OCI-LY7 (cell line): ENCODE results near the gene TMEM44. TPM values are rescaled to one million over a fixed set of nuclear protein-coding genes. Genes with fewer than 3 reads are reported as not detected.
"Not testable (repeated sequence)": the region's sequence is repeated elsewhere in the genome, so short reads cannot be mapped to it uniquely, and the experiment has no call there.

ENCODE experiments used
- BruUV-seq: library from RNA; stranded (reverse); fragments of 400-500 nt; replicated peaks from 2 replicates; lab custom pipeline; 2021; lab: Mats Ljungman, UMichigan
- CTCF ChIA-PET: fragments of 300-600 bp; sonication (Branson Sonifier 250); formaldehyde crosslinking; loops from one replicate; lab custom pipeline; 2022; ENCODE audit warnings: antibody characterized with exemption; ENCODE audit not compliant: unreplicated experiment; lab: Charles Lee
- POLR2A ChIA-PET: fragments of 300-600 bp; sonication (Branson Sonifier 250); formaldehyde crosslinking; loops from one replicate; lab custom pipeline; 2022; ENCODE audit warnings: antibody characterized with exemption; lab: Charles Lee
- DNase-seq: peaks from one replicate; pipeline ENCODE4 v3.0.0-alpha.2; 2015; ENCODE audit warnings: low spot score
- H2AFZ ChIP-seq: fragments of 200-600 bp; sonication (generic), shearing (Covaris generic); 2 replicates; pipeline ENCODE4 v1.6.1; 2014; ENCODE audit warnings: mild to moderate bottlenecking, antibody characterized with exemption, low read length, moderate library complexity
- H3K27ac ChIP-seq: fragments of 200-600 bp; sonication (generic); 2 replicates; pipeline ENCODE4 v1.5.1; 2014; ENCODE audit warnings: mixed run types, low read depth, mild to moderate bottlenecking, moderate library complexity, low read length, inconsistent platforms; ENCODE audit not compliant: poor library complexity, severe bottlenecking
- H3K36me3 ChIP-seq: fragments of 200-600 bp; sonication (generic); 2 replicates; pipeline ENCODE4 v1.6.1; 2014; ENCODE audit warnings: mild to moderate bottlenecking, antibody characterized with exemption, low read length, moderate library complexity, mixed read lengths; ENCODE audit not compliant: insufficient read depth
- H3K4me1 ChIP-seq: fragments of 200-600 bp; sonication (generic); 2 replicates; pipeline ENCODE4 v1.5.1; 2014; ENCODE audit warnings: mild to moderate bottlenecking, low read length; ENCODE audit not compliant: insufficient read depth, poor library complexity, severe bottlenecking
- H3K4me2 ChIP-seq: fragments of 200-600 bp; sonication (generic); 2 replicates; pipeline ENCODE4 v1.6.1; 2014; ENCODE audit warnings: mild to moderate bottlenecking, low read length
- H3K4me3 ChIP-seq: fragments of 200-600 bp; sonication (generic); 2 replicates; pipeline ENCODE4 v1.5.1; 2014; ENCODE audit warnings: mild to moderate bottlenecking, low read depth, low read length; ENCODE audit not compliant: poor library complexity, severe bottlenecking
- H3K79me2 ChIP-seq: fragments of 200-600 bp; sonication (generic); 2 replicates; pipeline ENCODE4 v1.6.1; 2016; ENCODE audit warnings: low read depth, mild to moderate bottlenecking, low read length, moderate library complexity, mixed read lengths; ENCODE audit not compliant: insufficient read depth
- H3K9me2 ChIP-seq: fragments of 200-600 bp; sonication (generic); 2 replicates; pipeline ENCODE4 v1.6.1; 2016; ENCODE audit warnings: mild to moderate bottlenecking, low read length, mixed read lengths; ENCODE audit not compliant: insufficient read depth
- H3K9me3 ChIP-seq: fragments of 200-600 bp; sonication (generic); 2 replicates; pipeline ENCODE4 v1.6.1; 2014; ENCODE audit warnings: mild to moderate bottlenecking, mixed run types, low read length, mixed read lengths
- H4K20me1 ChIP-seq: fragments of 200-600 bp; sonication (generic); 2 replicates; pipeline ENCODE4 v1.6.1; 2014; ENCODE audit warnings: mild to moderate bottlenecking, antibody characterized with exemption, low read length, moderate library complexity, mixed read lengths; ENCODE audit not compliant: insufficient read depth
- CTCF ChIP-seq: fragments of 200-600 bp; sonication (generic); conservative IDR thresholded peaks from 2 replicates; pipeline ENCODE4 v1.5.1; 2014; ENCODE audit warnings: mild to moderate bottlenecking, antibody characterized with exemption, low read length, moderate library complexity, mixed read lengths
- EZH2phosphoT487 ChIP-seq: fragments of 200-600 bp; sonication (generic); IDR thresholded peaks from 2 replicates; pipeline ENCODE4 v1.6.1; 2018; ENCODE audit warnings: low read depth, borderline replicate concordance, mild to moderate bottlenecking, mixed run types, antibody characterized with exemption, low read length, moderate library complexity, mixed read lengths
- intact Hi-C: fragments of 100-400 bp; cut with micrococcal nuclease; formaldehyde crosslinking; loops from one replicate; pipeline ENCODE4 v1.10.0; 2022; ENCODE audit not compliant: unreplicated experiment
- total RNA-seq, 2 experiments: library from RNA; depleted of rRNA in 1 of 2; stranded (reverse); fragments of >200 nt in 1 of 2; shearing (Covaris generic) in 1 of 2; gene quantifications; 2 replicates each; pipeline ENCODE4 v1.2.3, GENCODE V29; 2014 to 2022

Gene TMEM44
- total RNA-seq, 2 experiments from 2014 or later: 8.8 to 22.9 TPM

- Histone ChIP-seq H4K20me1 (no peaks in the 10 kb centered on the region), H3K4me1 (no peaks in the 10 kb centered on the region), H2AFZ (no peak overlapping the region), H3K27ac (no peak overlapping the region), H3K4me2 (no peak overlapping the region), H3K9me2 (no peaks in the 10 kb centered on the region), H3K9me3 (no peaks in the 10 kb centered on the region), H3K4me3 (no peak overlapping the region), H3K79me2 (no peaks in the 10 kb centered on the region), H3K36me3 (no peaks in the 10 kb centered on the region)
- ChIA-PET POLR2A (interaction anchor here (0.6 kb wide), 1 partner anchor 1166 kb away, joined by 4 read pairs; no protein-coding TSS in a partner anchor), CTCF (no interaction called here)
- DNase-seq: no peak
- intact Hi-C loops: no loop called here
- TF ChIP-seq EZH2phosphoT487: no peak
- TF ChIP-seq CTCF: no peak
- BruUV-seq: no TSS peak
Observed at GRCh38 chr3:194548346-194549321, 84.6 kb downstream of the TMEM44 start.

GRCh38 chr3:194547042-194547441 is 86.2 kb downstream of the TMEM44 start:
- no peak for TF ChIP-seq EZH2phosphoT487
- TF ChIP-seq CTCF: no peak
- Histone ChIP-seq H3K36me3 (no peaks in the 10 kb centered on the region), H3K4me2 (no peak overlapping the region), H3K27ac (no peak overlapping the region), H3K9me3 (no peaks in the 10 kb centered on the region), H3K4me1 (no peaks in the 10 kb centered on the region), H3K4me3 (no peak overlapping the region), H4K20me1 (no peaks in the 10 kb centered on the region), H2AFZ (no peak overlapping the region), H3K79me2 (no peaks in the 10 kb centered on the region), H3K9me2 (no peaks in the 10 kb centered on the region)
- BruUV-seq: no TSS peak
- ChIA-PET POLR2A (no interaction called here), CTCF (no interaction called here)
- no peak for DNase-seq
- intact Hi-C loops: no loop called here

- H3K27ac ChIP-seq, H3K4me1 ChIP-seq, intact Hi-C loops, BruUV-seq, H3K4me2 ChIP-seq, H3K36me3 ChIP-seq, DNase-seq, H2AFZ ChIP-seq, H3K4me3 ChIP-seq, H3K9me2 ChIP-seq, H4K20me1 ChIP-seq, H3K9me3 ChIP-seq, CTCF ChIA-PET, H3K79me2 ChIP-seq: not testable (repeated sequence)
- POLR2A ChIA-PET: interaction anchor here (1.3 kb wide), 1 partner anchor 10 kb away, joined by 4 read pairs; no protein-coding TSS in a partner anchor
Observed at GRCh38 chr3:194545538-194545937, 87.7 kb downstream of the TMEM44 start.
